GM18511 (cell line): ENCODE data around the gene CDC14C.

ENCODE experiments used
- ATAC-seq: cut with Tn5 transposase; IDR thresholded peaks from one replicate; pipeline ENCODE4 v1.9.1; 2021; ENCODE audit warnings: mild to moderate bottlenecking, moderate library complexity; ENCODE audit not compliant: unreplicated experiment

CDC14C gene

GRCh38 chr7:48971173-48971572, 46.8 kb downstream of the CDC14C start:
- ATAC-seq, result no peak

- ATAC-seq, result no peak
Measured at GRCh38 chr7:48976253-48976652, 51.9 kb downstream of the CDC14C start.

GRCh38 chr7:48976850-48977249, 52.5 kb downstream of the CDC14C start:
- no peak for ATAC-seq
